GM21447 (cell line): ENCODE data around the gene TRIOBP.
"Not testable (repeated sequence)": the region's sequence is repeated elsewhere in the genome, so short reads cannot be mapped to it uniquely, and the experiment has no call there.

Source experiments
- ATAC-seq: cut with Tn5 transposase; IDR thresholded peaks from one replicate; pipeline ENCODE4 v1.9.1; 2021; ENCODE audit not compliant: unreplicated experiment

Gene TRIOBP

GRCh38 chr22:37686002-37686982 is 10.6 kb upstream of the TRIOBP start, which contains the start of gene NOL12:
NOL12 (plus strand) TSS chr22:37686343; CDS start chr22:37686393, 50 bp downstream.
- ATAC-seq = peak; percentile 64

DNA sequence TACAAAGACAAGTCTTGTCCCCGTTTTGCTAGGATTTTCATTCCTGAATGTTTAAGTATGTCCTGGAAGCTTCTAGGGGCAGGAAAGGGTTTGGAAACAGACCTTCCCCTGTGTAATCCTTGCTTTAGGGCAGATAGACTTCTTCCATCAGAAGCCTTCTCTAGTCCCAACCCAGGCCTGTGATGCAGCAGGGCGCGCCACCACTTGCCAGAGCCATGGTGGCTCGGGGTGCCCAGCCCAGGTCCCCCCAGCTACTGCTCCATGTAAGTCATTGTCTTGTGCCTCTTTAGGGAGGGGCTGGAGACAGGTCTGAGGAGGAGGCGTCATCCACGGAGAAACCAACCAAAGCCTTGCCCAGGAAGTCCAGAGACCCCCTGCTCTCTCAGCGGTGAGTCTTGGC is 6.4 kb upstream of the TRIOBP start:
- no peak for ATAC-seq

DNA sequence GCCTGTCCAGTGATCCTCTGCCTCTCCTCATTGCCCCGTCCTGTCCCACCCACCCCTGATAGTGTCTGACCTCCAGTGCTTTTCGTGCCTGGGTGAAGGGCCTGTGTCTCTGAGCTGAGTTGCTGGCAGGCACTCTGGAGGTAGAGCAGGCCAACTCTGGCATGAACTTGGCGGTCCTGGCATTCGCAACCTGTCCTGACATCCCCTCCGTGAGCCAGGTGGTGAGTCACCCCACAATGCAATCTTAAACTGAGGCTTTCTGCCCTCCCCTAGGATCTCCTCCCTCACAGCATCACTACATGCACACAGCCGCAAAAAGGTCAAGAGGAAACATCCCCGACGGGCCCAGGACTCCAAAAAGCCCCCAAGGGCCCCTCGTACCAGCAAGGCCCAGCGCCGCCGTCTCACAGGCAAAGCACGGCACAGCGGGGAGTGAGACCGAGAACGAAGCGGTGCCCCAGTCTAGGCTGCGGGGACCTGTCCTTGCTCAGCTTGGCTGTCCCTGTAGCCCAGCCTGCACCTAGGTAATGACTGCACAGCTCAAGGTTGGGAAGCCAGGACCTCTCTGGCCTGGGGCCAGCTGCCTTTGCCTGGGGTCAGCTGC is 5.8 kb upstream of the TRIOBP start:
- ATAC-seq = no peak

GRCh38 chr22:37692627-37693285 is 4.1 kb upstream of the TRIOBP start:
- ATAC-seq = no peak

GRCh38 chr22:37694131-37694530 is 2.7 kb upstream of the TRIOBP start:
- ATAC-seq = not testable (repeated sequence)

DNA sequence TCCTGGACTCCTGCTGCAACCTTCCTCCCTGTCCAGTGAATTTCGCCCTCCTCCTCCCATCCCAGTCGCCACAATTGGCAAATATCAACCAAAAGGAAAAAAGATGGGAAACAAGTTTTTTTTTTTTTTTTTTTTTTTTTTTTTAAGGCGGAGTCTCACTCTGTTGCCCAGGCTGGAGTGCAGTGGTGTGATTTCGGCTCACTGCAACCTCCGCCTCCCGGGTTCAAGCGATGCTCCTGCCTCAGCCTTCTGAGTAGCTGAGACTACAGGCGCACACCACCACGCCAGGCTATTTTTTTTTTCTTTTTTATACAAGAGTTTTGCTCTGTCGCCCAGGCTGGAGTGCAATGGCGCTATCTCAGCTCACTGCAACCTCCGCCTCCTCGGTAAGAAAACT is 590 bp upstream of the TRIOBP start:
- ATAC-seq = not testable (repeated sequence)

DNA sequence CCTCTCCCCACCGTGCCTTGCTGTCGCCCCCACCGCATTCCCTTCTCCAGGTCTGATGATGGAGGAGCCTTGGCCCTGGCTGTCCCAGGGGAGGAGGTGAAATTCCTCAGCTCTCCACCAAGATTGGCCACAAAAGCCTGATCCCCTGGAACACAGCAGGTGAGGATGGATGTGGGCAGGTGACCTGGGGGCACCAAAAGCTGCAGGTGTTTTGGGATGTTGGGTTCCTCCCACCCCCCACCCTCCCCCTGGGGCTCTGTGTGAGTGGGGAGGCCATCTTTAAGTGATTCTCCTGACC is 639 bp downstream of the TRIOBP start:
- ATAC-seq = no peak

DNA sequence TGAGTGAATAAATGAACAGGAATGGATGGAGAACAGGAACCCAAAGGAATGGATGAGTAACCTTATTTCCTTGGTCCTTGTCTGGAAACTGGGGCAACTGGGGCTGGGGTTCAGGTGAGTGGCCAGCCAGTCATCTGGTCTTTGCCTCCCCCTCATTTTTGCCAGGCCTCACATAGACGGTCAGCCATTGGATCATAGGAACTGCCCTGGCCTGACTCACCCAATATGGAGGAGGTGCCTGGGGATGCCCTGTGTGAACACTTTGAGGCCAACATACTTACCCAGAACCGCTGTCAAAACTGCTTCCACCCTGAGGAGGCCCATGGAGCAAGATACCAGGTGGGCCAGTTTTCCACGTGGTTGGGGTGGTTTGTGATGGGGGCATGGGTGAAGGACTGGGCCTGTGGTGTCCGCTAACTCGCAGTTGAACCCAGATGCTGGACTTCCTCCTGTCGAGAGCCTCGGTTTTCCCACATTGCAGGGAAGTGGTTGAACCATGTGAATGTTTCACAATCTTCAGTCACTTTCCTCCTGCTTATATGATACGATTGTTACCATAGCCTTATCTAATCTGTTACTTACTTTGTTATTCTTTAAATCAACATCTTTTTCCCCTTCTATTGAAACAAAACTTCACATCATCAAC is 4.4 kb downstream of the TRIOBP start:
- no peak for ATAC-seq

- no peak for ATAC-seq
Observed at GRCh38 chr22:37703906-37704305, 7.1 kb downstream of the TRIOBP start.

- no peak for ATAC-seq
Observed at GRCh38 chr22:37704645-37705044, 7.8 kb downstream of the TRIOBP start.

DNA sequence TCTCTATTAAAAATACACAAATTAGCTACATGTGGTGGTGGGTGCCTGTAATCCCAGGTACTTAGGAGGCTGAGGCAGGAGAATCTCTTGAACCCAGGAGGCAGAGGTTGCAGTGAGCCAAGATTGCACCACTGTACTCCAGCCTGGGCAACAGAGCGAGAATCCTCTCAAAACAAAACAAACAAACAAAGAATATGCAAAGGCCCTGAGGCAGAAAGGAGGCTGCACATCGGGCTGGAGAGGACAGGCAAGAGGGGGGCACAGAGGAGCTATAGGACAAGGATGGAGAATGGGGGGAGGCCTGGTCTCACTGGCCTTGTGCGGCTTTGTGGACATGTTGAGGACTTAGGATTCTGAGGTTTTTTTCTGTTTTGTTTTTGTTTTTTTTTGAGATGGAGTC is 8.4 kb downstream of the TRIOBP start:
- ATAC-seq = no peak

DNA sequence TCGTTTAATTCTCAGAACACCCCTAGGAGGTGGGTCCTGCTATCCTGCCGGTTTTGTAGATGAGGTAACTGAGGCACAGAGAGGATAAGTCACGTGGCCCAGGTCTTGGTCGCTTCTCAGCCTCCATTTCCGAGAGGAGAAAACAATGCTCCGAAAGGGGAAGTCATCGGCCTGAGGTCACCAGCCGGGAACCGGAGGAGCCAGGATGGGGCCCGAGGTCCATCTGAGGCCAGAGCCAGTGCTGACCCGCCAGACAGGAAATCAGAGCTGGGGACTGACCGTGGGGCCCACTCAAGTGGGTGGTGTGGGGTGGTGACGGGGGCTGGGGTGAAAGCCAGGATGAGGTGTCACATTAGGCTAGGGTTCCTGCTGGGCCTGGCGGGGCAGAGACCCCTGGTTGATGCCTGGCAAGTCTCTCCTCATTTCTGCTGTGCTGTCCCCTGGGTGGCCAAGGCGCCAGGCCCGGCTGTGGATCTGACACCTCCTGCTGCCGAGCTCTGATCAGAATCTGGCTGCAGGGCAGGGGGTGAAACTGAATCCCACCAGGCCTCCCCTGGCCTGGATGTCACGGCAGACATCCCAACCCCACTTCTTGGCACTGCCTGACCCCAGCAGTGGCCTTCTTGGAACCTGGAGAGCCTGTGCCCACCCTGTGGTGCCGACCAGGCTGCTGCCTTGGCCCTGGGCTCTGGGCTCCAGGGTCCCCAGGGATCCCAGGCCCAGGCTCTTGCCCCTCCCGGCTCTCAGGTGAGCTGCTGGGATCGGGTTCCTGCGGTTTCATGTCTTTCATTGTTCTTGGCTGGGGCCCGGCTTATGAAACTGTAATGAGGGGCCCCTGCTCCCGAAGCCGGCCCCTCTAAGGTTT is 12.0 kb downstream of the TRIOBP start:
- no peak for ATAC-seq

GRCh38 chr22:37709445-37709765 is 12.6 kb downstream of the TRIOBP start:
- no peak for ATAC-seq

DNA sequence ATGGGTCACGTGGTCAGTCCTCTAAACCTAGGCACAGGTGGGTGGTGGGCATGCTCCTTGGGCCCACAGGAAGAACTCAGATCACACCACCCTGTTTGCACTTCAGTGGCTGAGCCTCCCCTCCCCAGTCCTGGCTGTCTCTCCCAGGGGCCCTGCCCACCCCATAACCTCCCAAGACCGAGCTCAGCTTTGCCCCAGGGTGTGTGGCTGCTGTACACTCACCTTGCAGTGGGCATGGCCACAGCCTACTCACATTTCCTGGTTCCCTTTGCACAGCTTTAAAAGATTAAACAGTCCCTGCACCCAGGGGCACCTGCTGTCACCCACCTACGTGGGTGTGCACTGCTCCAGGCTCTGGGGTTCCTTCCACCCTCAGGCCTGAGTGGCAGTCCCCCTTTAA is 13.8 kb downstream of the TRIOBP start:
- no peak for ATAC-seq

GRCh38 chr22:37711490-37711889 is 14.6 kb downstream of the TRIOBP start:
- ATAC-seq = no peak

DNA sequence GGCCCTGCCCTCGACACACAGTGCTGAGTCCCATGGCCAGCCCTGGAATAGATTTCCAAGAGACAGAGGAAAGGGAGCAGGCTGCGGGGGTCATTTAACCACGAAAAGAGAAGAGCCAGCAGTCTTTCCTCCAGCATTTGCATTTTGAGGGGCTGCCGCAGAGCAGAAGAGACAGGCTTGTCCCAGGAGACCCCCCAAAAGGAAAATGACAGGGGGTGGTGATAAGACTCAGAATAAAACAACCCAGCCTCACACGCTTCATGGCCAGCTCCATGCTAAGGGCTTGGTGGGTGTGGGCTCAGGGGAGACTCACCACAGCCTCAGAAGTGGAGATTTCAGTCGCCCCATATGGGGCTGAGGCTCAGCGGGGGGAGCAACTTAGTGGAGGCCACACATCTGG is 16.9 kb downstream of the TRIOBP start:
- no peak for ATAC-seq

GRCh38 chr22:37714634-37715033 is 17.8 kb downstream of the TRIOBP start:
- ATAC-seq = no peak

DNA sequence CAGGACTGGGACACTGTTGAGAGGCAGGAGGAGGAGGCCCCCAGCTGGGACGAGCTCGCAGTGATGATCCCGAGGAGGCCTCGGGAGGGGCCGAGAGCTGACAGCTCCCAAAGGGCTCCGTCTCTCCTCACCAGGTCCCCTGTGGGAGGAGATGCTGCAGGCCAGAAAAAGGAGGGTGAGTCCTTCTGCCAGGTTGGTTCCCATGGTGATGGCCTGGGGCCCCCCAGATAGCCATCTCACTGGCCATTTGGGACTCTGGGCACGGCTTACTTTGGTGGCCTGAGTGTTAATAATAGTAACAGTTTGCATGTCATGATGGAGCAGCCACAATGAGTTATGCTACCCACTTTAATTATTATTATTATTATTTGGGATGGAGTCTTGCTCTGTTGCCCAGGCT is 18.9 kb downstream of the TRIOBP start:
- ATAC-seq = no peak

DNA sequence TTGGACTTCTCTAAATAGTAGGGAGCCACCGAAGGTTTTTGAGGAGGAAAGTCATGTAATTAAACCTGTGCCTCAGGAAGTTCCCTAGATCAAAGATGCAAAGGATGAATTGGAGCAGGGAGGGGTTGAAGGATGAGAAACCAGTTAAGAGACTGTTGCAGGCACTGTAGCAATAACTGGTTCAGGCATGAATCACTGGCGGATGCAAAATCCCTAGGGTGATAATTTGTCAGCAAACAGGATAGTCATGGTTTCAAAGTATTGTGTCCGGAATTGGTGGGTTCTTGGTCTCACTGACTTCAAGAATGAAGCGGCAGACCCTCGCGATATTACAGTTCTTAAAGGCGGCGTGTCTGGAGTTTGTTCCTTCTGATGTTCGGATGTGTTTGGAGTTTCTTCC is 19.9 kb downstream of the TRIOBP start:
- no peak for ATAC-seq

- ATAC-seq = not testable (repeated sequence)
Observed at GRCh38 chr22:37717235-37717634, 20.4 kb downstream of the TRIOBP start.
